ENCODE results near the gene DYDC2.

Gene DYDC2

DNA sequence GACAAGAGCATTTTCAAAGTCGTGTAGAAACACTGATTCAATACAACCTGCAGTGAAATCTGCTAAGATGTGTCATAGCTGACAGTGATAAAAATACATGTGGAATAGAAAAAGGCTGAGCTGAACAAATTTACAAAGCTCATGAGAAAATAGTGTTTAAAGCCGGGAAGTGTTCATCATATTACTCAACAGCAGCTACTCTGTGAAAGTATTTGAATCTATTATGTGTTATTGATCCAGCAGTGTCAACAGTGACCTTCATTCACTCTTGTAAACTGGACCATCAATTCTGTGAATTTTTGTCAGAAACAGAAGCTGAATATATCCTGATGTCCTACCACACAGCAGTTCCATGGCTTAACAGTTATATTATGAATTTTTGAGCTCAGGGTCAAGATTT, 11.7 kb upstream of the DYDC2 start:
- no peak for DNase-seq (ENCODE audit: low read depth in 1 of 2, low spot score in 1 of 2)
- Histone ChIP-seq H3K27ac (replicated peaks) (no peak overlapping the region), H3K27me3 (ENCODE audit: insufficient read depth, poor library complexity, severe bottlenecking) (no peaks in the 10 kb centered on the region), H3K4me3 (replicated peaks; ENCODE audit: insufficient read depth, low read length) (no peak overlapping the region)
- no peak for TF ChIP-seq SPI1 (IDR thresholded peaks at IDR 0.05; ENCODE audit: borderline replicate concordance, low read depth)
- no peak for TF ChIP-seq GABPA (IDR thresholded peaks at IDR 0.05; ENCODE audit: low read depth)
- no peak for TF ChIP-seq POLR2AphosphoS5 (IDR thresholded peaks at IDR 0.05; ENCODE audit: low read depth)
- TF ChIP-seq, protein P1, sequence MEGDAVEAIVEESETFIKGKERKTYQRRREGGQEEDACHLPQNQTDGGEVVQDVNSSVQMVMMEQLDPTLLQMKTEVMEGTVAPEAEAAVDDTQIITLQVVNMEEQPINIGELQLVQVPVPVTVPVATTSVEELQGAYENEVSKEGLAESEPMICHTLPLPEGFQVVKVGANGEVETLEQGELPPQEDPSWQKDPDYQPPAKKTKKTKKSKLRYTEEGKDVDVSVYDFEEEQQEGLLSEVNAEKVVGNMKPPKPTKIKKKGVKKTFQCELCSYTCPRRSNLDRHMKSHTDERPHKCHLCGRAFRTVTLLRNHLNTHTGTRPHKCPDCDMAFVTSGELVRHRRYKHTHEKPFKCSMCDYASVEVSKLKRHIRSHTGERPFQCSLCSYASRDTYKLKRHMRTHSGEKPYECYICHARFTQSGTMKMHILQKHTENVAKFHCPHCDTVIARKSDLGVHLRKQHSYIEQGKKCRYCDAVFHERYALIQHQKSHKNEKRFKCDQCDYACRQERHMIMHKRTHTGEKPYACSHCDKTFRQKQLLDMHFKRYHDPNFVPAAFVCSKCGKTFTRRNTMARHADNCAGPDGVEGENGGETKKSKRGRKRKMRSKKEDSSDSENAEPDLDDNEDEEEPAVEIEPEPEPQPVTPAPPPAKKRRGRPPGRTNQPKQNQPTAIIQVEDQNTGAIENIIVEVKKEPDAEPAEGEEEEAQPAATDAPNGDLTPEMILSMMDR (IDR thresholded peaks at IDR 0.05; ENCODE audit: insufficient read depth, low read length) = no peak
- TF ChIP-seq, protein P2, sequence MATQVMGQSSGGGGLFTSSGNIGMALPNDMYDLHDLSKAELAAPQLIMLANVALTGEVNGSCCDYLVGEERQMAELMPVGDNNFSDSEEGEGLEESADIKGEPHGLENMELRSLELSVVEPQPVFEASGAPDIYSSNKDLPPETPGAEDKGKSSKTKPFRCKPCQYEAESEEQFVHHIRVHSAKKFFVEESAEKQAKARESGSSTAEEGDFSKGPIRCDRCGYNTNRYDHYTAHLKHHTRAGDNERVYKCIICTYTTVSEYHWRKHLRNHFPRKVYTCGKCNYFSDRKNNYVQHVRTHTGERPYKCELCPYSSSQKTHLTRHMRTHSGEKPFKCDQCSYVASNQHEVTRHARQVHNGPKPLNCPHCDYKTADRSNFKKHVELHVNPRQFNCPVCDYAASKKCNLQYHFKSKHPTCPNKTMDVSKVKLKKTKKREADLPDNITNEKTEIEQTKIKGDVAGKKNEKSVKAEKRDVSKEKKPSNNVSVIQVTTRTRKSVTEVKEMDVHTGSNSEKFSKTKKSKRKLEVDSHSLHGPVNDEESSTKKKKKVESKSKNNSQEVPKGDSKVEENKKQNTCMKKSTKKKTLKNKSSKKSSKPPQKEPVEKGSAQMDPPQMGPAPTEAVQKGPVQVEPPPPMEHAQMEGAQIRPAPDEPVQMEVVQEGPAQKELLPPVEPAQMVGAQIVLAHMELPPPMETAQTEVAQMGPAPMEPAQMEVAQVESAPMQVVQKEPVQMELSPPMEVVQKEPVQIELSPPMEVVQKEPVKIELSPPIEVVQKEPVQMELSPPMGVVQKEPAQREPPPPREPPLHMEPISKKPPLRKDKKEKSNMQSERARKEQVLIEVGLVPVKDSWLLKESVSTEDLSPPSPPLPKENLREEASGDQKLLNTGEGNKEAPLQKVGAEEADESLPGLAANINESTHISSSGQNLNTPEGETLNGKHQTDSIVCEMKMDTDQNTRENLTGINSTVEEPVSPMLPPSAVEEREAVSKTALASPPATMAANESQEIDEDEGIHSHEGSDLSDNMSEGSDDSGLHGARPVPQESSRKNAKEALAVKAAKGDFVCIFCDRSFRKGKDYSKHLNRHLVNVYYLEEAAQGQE (IDR thresholded peaks at IDR 0.05; ENCODE audit: insufficient replicate concordance, low read depth) = no peak

DNA sequence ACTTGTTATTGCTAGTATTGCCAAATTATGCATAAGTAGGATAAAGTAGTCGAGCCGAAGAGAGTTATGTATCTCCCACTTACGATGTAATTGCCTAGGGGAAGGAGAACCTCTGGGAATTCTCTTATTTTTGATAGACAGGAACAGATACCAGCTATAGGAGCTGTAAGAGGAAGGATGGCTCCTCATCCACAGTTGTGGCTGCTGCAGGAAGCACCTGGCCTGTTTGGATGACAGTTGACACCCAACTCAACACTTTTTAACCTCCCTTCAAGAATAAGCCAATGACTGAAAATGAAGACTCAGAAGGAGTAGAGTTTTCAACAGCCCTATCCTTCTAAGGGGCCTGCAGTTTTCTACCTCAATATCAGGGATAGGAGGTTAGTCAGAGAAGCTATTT, 6.3 kb upstream of the DYDC2 start:
- H3K4me3 ChIP-seq (replicated peaks; ENCODE audit: insufficient read depth, low read length) = no peak overlapping the region
- TF ChIP-seq GABPA (IDR thresholded peaks at IDR 0.05; ENCODE audit: low read depth) (no peak), POLR2AphosphoS5 (IDR thresholded peaks at IDR 0.05; ENCODE audit: low read depth) (no peak), SPI1 (IDR thresholded peaks at IDR 0.05; ENCODE audit: borderline replicate concordance, low read depth) (no peak)
- TF ChIP-seq, protein P1 (IDR thresholded peaks at IDR 0.05; ENCODE audit: insufficient read depth, low read length) = no peak
- TF ChIP-seq, protein P2 (IDR thresholded peaks at IDR 0.05; ENCODE audit: insufficient replicate concordance, low read depth) = no peak
- H3K27ac ChIP-seq (replicated peaks) = no peak overlapping the region
- DNase-seq (ENCODE audit: low read depth in 1 of 2, low spot score in 1 of 2) = no peak
- peaks cover 2% of the 10 kb centered on the region for H3K27me3 ChIP-seq (ENCODE audit: insufficient read depth, poor library complexity, severe bottlenecking)

DNA sequence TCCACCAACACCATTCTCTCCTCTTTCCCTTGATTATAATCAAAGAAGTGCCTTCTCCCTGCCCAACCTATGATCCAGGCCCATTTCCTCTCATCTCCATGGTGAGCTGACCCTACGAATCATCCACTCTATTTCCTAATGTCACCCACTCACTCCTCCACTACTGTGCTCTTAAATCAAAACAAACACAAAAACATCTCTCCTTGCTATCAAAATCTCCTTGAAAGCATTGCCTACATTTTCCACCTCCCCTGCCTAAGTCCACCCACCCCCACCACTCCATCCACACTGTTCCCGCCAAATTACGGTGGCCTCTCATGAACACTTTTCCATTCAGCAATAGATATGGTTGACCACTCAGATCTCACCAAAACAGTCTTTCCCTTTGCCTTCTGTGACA, 5.4 kb upstream of the DYDC2 start:
- TF ChIP-seq, protein P2 (IDR thresholded peaks at IDR 0.05; ENCODE audit: insufficient replicate concordance, low read depth) = no peak
- no peak for TF ChIP-seq GABPA (IDR thresholded peaks at IDR 0.05; ENCODE audit: low read depth)
- Histone ChIP-seq H3K4me3 (replicated peaks; ENCODE audit: insufficient read depth, low read length) (no peak overlapping the region), H3K27ac (replicated peaks) (no peak overlapping the region), H3K27me3 (ENCODE audit: insufficient read depth, poor library complexity, severe bottlenecking) (peaks cover 9% of the 10 kb centered on the region)
- no peak for DNase-seq (ENCODE audit: low read depth in 1 of 2, low spot score in 1 of 2)

Measured in HL-60 (cell line).